K562 (cell line): Measurements from ENCODE around the gene UBE2J2. TPM values are rescaled to one million over a fixed set of nuclear protein-coding genes. Genes with fewer than 3 reads are reported as not detected.

Experiments used
- ATAC-seq: fragments of 200-7000 bp; cut with Tn5 transposase; 3 replicates; pipeline ENCODE4 v1.9.1; 2020; ENCODE audit warnings: moderate library complexity
- BruUV-seq: library from RNA; stranded (reverse); fragments of 400-500 nt; replicated peaks from 2 replicates; lab custom pipeline; 2021; lab: Mats Ljungman, UMichigan
- CTCF ChIA-PET: fragments of 300-600 bp; formaldehyde crosslinking; extraction: SDS; loops from one replicate; lab custom pipeline; 2021; ENCODE audit warnings: low intra/inter-chr PET ratio; lab: Yijun Ruan, JAX
- POLR2A ChIA-PET: fragments of 300-600, 350-650 bp; sonication (Branson Sonifier 250); formaldehyde crosslinking; extraction: SDS; loops from one replicate; lab custom pipeline; 2021; ENCODE audit warnings: antibody characterized with exemption, inconsistent platforms; lab: Yijun Ruan, JAX
- DNase-seq, 4 experiments: peaks; one replicate each; pipeline versions ENCODE4 v3.0.0 to v3.0.0-alpha.2; 2011 to 2018; ENCODE audit warnings: low spot score in 3 of 4, mixed read lengths in 3 of 4; ENCODE audit errors: extremely low read depth in 1 of 4
- FAIRE-seq: peaks from 2 replicates; lab custom pipeline; 2011; peaks lifted over from hg19 to GRCh38; lab: Jason Lieb, UNC
- H2AFZ ChIP-seq: 2 replicates; pipeline ENCODE4 v1.6.0; 2011; ENCODE audit warnings: low read depth, low read length, control low read depth, inconsistent platforms
- H3K27ac ChIP-seq: fragments of 200-600 bp; 3 replicates; pipeline ENCODE4 v1.8.0; 2011; ENCODE audit warnings: low read depth, mild to moderate bottlenecking, control low read depth, inconsistent platforms, low read length, moderate library complexity, mixed read lengths; ENCODE audit errors: extremely low read depth
- H3K27me3 ChIP-seq, 2 experiments: fragments of 300-600 bp in 1 of 2; 2 replicates in 1 of 2; 3 replicates in 1 of 2; pipeline versions ENCODE4 v1.6.0 to v1.8.0; 2011; ENCODE audit warnings: inconsistent platforms in 2 of 2, low read length in 2 of 2, mild to moderate bottlenecking in 1 of 2, mixed read lengths in 1 of 2, moderate library complexity in 1 of 2; ENCODE audit not compliant: control insufficient read depth in 2 of 2, insufficient read depth in 2 of 2
- H3K36me3 ChIP-seq: fragments of 300-600 bp; 3 replicates; pipeline ENCODE4 v1.8.0; 2011; ENCODE audit warnings: mild to moderate bottlenecking, low read length, inconsistent platforms; ENCODE audit not compliant: control insufficient read depth, insufficient read depth
- H3K4me1 ChIP-seq, 2 experiments: fragments of 200-600 bp in 1 of 2; replicated peaks in 1 of 2; 2 replicates in 1 of 2; 3 replicates in 1 of 2; pipeline versions ENCODE4 v1.5.1 to v1.8.0; 2011; ENCODE audit warnings: inconsistent platforms in 2 of 2, low read length in 2 of 2, mild to moderate bottlenecking in 1 of 2, mixed read lengths in 1 of 2, moderate library complexity in 1 of 2; ENCODE audit not compliant: control insufficient read depth in 2 of 2, insufficient read depth in 2 of 2
- H3K4me2 ChIP-seq: 2 replicates; pipeline ENCODE4 v1.6.1; 2011; ENCODE audit warnings: low read length, control low read depth, inconsistent platforms, mixed read lengths; ENCODE audit not compliant: insufficient read depth
- H3K4me3 ChIP-seq: fragments of 200-600 bp; sonication (generic), shearing (Covaris generic); 2 replicates; pipeline ENCODE4 v1.5.1; 2016; ENCODE audit warnings: control low read depth, inconsistent platforms
- H3K79me2 ChIP-seq: fragments of 200-600 bp; 3 replicates; pipeline ENCODE4 v1.8.0; 2011; ENCODE audit warnings: low read length, inconsistent platforms; ENCODE audit not compliant: control insufficient read depth, insufficient read depth
- H3K9ac ChIP-seq, 2 experiments: 2 replicates each; pipeline versions ENCODE4 v1.6.0 to v1.6.1; 2011; ENCODE audit warnings: low read depth in 2 of 2, low read length in 2 of 2, control low read depth in 1 of 2, inconsistent platforms in 1 of 2, mild to moderate bottlenecking in 1 of 2, mixed read lengths in 1 of 2; ENCODE audit not compliant: insufficient read depth in 1 of 2
- H3K9me1 ChIP-seq: one replicate; pipeline ENCODE4 v1.6.0; 2011; ENCODE audit warnings: inconsistent platforms, mild to moderate bottlenecking, low read length, moderate library complexity; ENCODE audit not compliant: control insufficient read depth, insufficient read depth
- H3K9me3 ChIP-seq: replicated peaks from 2 replicates; pipeline ENCODE4 v1.5.1; 2011; ENCODE audit warnings: low read depth, low read length, inconsistent platforms; ENCODE audit not compliant: control insufficient read depth, insufficient read depth
- H4K20me1 ChIP-seq: replicated peaks from 2 replicates; pipeline ENCODE4 v1.6.1; 2011; ENCODE audit warnings: low read length, inconsistent platforms, mixed read lengths; ENCODE audit not compliant: control insufficient read depth, insufficient read depth
- AFF4 ChIP-seq: sonication (generic); formaldehyde crosslinking; IDR thresholded peaks from 2 replicates; pipeline ENCODE4 v1.8.0; 2023; ENCODE audit warnings: mild to moderate bottlenecking, missing genetic modification reagents
- CBX8 ChIP-seq: fragments of 200-600 bp; sonication (generic); IDR thresholded peaks from 2 replicates; pipeline ENCODE4 v1.6.1; 2012; ENCODE audit warnings: borderline replicate concordance, mixed run types, low read depth, mild to moderate bottlenecking, moderate library complexity, mixed read lengths, low read length, control low read depth, inconsistent platforms; ENCODE audit not compliant: poor library complexity, severe bottlenecking; ENCODE audit errors: extremely low read depth
- CGGBP1 ChIP-seq: fragments of 250-450 bp; sonication (Bioruptor Pico); IDR thresholded peaks from 2 replicates; pipeline ENCODE4 v1.9.0; 2021; ENCODE audit warnings: mild to moderate bottlenecking
- HDAC3 ChIP-seq: fragments of 450-650 bp; IDR thresholded peaks from 2 replicates; pipeline ENCODE4 v1.6.1; 2018; ENCODE audit warnings: borderline replicate concordance, mild to moderate bottlenecking, moderate library complexity; ENCODE audit not compliant: partially characterized antibody
- HLTF ChIP-seq: fragments of 450-650 bp; IDR thresholded peaks from 2 replicates; pipeline ENCODE4 v1.6.1; 2016
- MNT ChIP-seq, 2 experiments: fragments of 450-650 bp; conservative IDR thresholded peaks; 2 replicates each; pipeline ENCODE4 v1.6.1; 2017; ENCODE audit warnings: mild to moderate bottlenecking in 2 of 2, moderate library complexity in 2 of 2
- MXD1 ChIP-seq: fragments of 250-450 bp; sonication (Bioruptor Pico); IDR thresholded peaks from 2 replicates; pipeline ENCODE4 v1.8.0; 2021; ENCODE audit warnings: borderline replicate concordance, mild to moderate bottlenecking, moderate library complexity; ENCODE audit not compliant: poor library complexity, severe bottlenecking
- NCOA4 ChIP-seq: fragments of 450-650 bp; IDR thresholded peaks from 2 replicates; pipeline ENCODE4 v1.6.1; 2018; ENCODE audit warnings: mild to moderate bottlenecking; ENCODE audit not compliant: partially characterized antibody
- NR2F6 ChIP-seq: fragments of 450-650 bp; formaldehyde crosslinking; IDR thresholded peaks from 2 replicates; pipeline ENCODE4 v1.4.0; 2020; ENCODE audit warnings: mild to moderate bottlenecking
- PREB ChIP-seq: sonication (generic); formaldehyde crosslinking; IDR thresholded peaks from 2 replicates; pipeline ENCODE4 v1.8.1; 2023; ENCODE audit warnings: mild to moderate bottlenecking, missing genetic modification reagents
- PTTG1 ChIP-seq: fragments of 450-650 bp; IDR thresholded peaks from 2 replicates; pipeline ENCODE4 v1.6.1; 2016; ENCODE audit warnings: low read depth, mild to moderate bottlenecking, missing genetic modification characterization, missing compliant biosample characterization
- SMARCC2 ChIP-seq: fragments of 450-650 bp; IDR thresholded peaks from 2 replicates; pipeline ENCODE4 v1.6.1; 2017; ENCODE audit warnings: antibody characterized with exemption, moderate library complexity, mild to moderate bottlenecking, low read depth
- SOX6 ChIP-seq: fragments of 450-650 bp; IDR thresholded peaks from 2 replicates; pipeline ENCODE4 v1.6.1; 2014; ENCODE audit warnings: mild to moderate bottlenecking
- TFAM ChIP-seq: fragments of 250-450 bp; sonication (Bioruptor Pico); conservative IDR thresholded peaks from 2 replicates; pipeline ENCODE4 v1.5.0; 2021; ENCODE audit warnings: mild to moderate bottlenecking, moderate library complexity
- WGBS: fragments of 100-300 bp; shearing (Covaris generic); methylation state at CpG from one replicate; pipeline ENCODE4 v1.1.6; 2016; ENCODE audit warnings: low coverage, mixed read lengths; ENCODE audit not compliant: insufficient coverage; ENCODE audit errors: missing lambda C conversion rate; 5-methylcytosine and 5-hydroxymethylcytosine counted together
- in situ Hi-C: fragments of 300-500 bp; cut with MboI; formaldehyde crosslinking; loops from 4 replicates; pipeline ENCODE4 v1.15.0; 2018; ENCODE audit warnings: inconsistent platforms, mixed read lengths
- intact Hi-C: fragments of 100-400 bp; cut with micrococcal nuclease; formaldehyde crosslinking; loops from 2 replicates; pipeline ENCODE4 v1.14.2; 2022
- polyA plus RNA-seq, 8 experiments: library from polyadenylated mRNA; depleted of rRNA in 4 of 8; stranded (reverse) in 5 of 8; unstranded in 3 of 8; fragments of >200 nt; fragmentation: Nextera tagmentation in 2 of 8; fragmentation: Illumina TruSeq in 1 of 8; extraction: Ambion mirVana in 2 of 8; extraction: Trizol in 1 of 8; gene quantifications; 2 replicates each; pipeline versions ENCODE4 v1.2.1 to v1.2.3, GENCODE V29; 2011 to 2014; ENCODE audit warnings: inconsistent platforms in 1 of 8, missing spikeins in 1 of 8
- total RNA-seq, 7 experiments: library from RNA; depleted of rRNA in 6 of 7; stranded (reverse); fragments of >200 nt in 6 of 7; fragmentation: Illumina TruSeq in 2 of 7; extraction: Trizol in 2 of 7; gene quantifications; 2 replicates each; pipeline versions ENCODE4 v1.2.1 to v1.2.3, GENCODE V29; 2011 to 2021; ENCODE audit warnings: low replicate concordance in 1 of 7

Gene UBE2J2
- total and polyA plus RNA-seq, 9 of the 15 experiments (the other 6 are each of a cell fraction or from before 2014, with no cell fraction given), result 0.93 to 112 (median 75.5) TPM

- Histone ChIP-seq H2AFZ (no peak overlapping the region), H3K36me3 (peaks cover 4% of the 10 kb centered on the region; the same call in 2 of the 3 replicates), H3K4me3 (no peak overlapping the region), H3K9ac (peak overlapping the region in 1 of 2 experiments; percentile 1; a peak in 2 of 4 replicates), H3K4me2 (no peak overlapping the region), H3K9me1 (peaks cover 21% of the 10 kb centered on the region), H4K20me1 (peaks cover 30% of the 10 kb centered on the region; the same call in 1 of the 2 replicates), H3K9me3 (no peaks in the 10 kb centered on the region), H3K27me3 (no peaks in the 10 kb centered on the region), H3K79me2 (peaks cover 34% of the 10 kb centered on the region), H3K4me1 (peaks cover 34 to 87% of the 10 kb centered on the region in 2 experiments), H3K27ac (no peak overlapping the region)
- no peak for ATAC-seq
- POLR2A ChIA-PET, result no interaction called here
- in situ Hi-C loops (no loop called here), intact Hi-C loops (loop anchor here (10.0 kb wide), 1 partner anchor 922 kb away; the partner anchor contains the start of gene SKI)
- FAIRE-seq, result no peak
- CTCF ChIA-PET, result no interaction called here
- no TSS peak for BruUV-seq
- 88% methylated on average over 27 of the region's 31 CpGs for WGBS
- no peak for DNase-seq
- TF ChIP-seq SMARCC2, result no peak
- TF ChIP-seq CGGBP1 (CRISPR knock-in tag), result no peak
- TF ChIP-seq AFF4, result no peak
- TF ChIP-seq PTTG1 (tag), result no peak
- TF ChIP-seq PREB (CRISPR knock-in tag), result no peak
- no peak for TF ChIP-seq MXD1 (CRISPR knock-in tag)
- no peak for TF ChIP-seq TFAM (CRISPR knock-in tag)
- TF ChIP-seq MNT (conservative IDR thresholded peaks at IDR 0.05), result no peak
- TF ChIP-seq SOX6, result no peak
- no peak for TF ChIP-seq NCOA4
- TF ChIP-seq NR2F6, result no peak
- TF ChIP-seq HDAC3, result no peak
- no peak for TF ChIP-seq CBX8
- no peak for TF ChIP-seq HLTF
Measured at GRCh38 chr1:1302951-1303509, 29.4 kb upstream of the UBE2J2 start.
